HG03196 (cell line): ENCODE results near the gene VWA1.
"Not testable (repeated sequence)": the region's sequence is repeated elsewhere in the genome, so short reads cannot be mapped to it uniquely, and the experiment has no call there.

ENCODE experiments used
- ATAC-seq: cut with Tn5 transposase; IDR thresholded peaks from one replicate; pipeline ENCODE4 v1.9.1; 2021; ENCODE audit not compliant: unreplicated experiment

VWA1 gene

GRCh38 chr1:1402901-1403392, 32.5 kb upstream of the VWA1 start:
- ATAC-seq = not testable (repeated sequence)

- ATAC-seq = no peak
Observed at GRCh38 chr1:1403653-1404052, 31.8 kb upstream of the VWA1 start.

DNA sequence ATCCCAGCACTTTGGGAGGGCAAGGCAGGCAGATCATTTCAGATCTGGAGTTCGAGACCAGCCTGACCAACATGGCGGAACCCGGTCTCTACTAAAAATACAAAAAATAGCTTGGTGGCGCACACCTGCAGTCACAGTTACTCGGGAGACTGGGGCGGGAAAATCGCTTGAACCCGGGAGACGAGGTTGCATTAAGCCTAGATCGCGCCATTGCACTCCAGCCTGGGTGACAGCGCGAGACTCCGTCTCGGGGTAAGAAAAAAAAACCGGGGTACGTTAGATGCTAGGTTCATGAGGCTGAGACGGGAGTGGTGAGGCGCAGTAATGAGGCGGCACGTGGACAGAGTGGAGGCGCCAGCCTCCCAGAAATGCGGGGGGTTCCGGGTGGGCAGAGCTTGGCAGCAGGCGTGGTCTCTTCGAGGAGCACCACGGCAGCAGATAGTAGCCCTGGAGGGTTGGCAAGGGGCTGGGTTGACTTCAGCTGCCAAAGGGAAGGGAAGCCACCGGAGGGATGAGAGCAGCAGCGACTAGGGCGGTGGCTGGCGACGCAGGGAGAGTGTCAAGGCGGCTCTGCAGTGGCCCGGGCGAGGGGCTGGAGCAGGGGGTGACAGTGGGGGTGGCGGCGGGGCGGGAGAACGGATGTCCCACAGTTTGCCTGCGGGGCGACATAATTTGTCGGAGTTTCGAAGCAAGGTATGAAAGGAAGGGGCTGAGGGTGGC, 29.2 kb upstream of the VWA1 start:
- no peak for ATAC-seq

GRCh38 chr1:1406821-1407635, 28.5 kb upstream of the VWA1 start, which contains the start of gene MRPL20:
Gene MRPL20 (minus strand): TSS chr1:1407293. CDS start chr1:1407217, 76 bp downstream.
- ATAC-seq = peak; percentile 89

- peak; percentile 26 for ATAC-seq
Observed at GRCh38 chr1:1407636-1408318, 27.7 kb upstream of the VWA1 start.

DNA sequence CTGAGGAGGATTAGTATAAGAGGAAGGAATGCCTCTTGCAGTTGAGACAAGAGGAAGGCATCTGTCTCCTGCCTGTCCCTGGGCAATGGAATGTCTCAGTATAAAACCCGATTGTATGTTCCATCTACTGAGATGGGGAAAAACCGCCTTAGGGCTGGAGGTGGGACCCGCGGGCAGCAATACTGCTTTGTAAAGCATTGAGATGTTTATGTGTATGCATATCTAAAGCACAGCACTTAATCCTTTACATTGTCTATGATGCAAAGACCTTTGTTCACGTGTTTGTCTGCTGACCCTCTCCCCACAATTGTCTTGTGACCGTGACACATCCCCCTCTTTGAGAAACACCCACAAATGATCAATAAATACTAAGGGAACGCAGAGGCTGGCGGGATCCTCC, 25.3 kb upstream of the VWA1 start:
- not testable (repeated sequence) for ATAC-seq

GRCh38 chr1:1411626-1412025, 23.9 kb upstream of the VWA1 start:
- no peak for ATAC-seq

GRCh38 chr1:1412311-1412902, 23.1 kb upstream of the VWA1 start:
- not testable (repeated sequence) for ATAC-seq

- no peak for ATAC-seq
Observed at GRCh38 chr1:1415751-1416150, 19.7 kb upstream of the VWA1 start.

DNA sequence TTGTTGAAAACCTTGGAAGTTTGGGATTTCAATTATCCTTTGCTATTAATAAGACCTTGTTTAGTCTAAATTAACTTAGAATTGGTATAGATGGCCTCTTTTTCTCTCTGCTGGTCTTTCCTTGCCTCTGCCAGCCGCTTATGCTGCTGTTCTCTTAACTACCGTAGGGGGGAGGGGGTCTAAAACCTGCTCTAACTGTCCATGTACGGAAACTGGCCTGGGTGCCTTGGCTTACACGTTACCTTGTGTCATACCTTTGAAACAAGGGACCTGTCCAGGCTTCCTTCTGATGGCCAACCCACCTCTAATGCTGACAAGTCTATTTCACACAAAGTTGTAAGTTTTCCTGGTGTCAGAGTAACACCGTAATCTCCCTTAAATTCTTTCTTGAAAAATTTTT, 18.1 kb upstream of the VWA1 start:
- ATAC-seq = not testable (repeated sequence)

DNA sequence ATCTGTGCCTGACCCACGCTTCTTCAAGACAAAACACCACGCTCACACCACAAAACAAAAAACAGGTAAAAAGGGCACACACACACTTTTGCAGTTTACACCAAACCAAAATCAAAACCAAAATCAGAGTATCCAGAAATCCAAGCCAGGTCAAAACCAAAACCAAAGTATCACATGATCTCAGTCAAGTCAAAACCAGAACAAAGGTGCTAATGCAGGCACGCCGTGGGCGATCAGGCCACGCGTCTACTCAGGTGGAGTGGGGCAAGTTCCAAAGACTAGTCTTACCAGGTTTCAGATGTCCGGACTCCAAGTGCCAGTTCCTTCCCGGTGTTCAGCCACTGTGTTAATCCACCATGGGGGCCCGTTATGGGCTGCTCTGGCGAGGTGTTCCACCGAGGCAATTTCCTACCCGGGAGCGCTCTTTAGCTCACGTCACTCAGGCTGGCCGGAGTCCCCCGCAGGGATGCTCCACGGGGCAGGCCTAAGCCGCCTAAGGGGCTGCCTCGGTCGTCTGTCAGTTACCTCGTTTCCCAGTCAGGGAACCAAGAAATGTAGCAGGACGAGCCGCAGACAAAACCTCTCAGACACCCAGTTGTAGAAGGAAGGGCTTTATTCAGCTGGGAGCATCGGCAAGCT, 17.5 kb upstream of the VWA1 start:
- ATAC-seq = not testable (repeated sequence)

- no peak for ATAC-seq
Observed at GRCh38 chr1:1418464-1419362, 16.8 kb upstream of the VWA1 start.

- no peak for ATAC-seq
Observed at GRCh38 chr1:1419363-1419812, 16.1 kb upstream of the VWA1 start.

DNA sequence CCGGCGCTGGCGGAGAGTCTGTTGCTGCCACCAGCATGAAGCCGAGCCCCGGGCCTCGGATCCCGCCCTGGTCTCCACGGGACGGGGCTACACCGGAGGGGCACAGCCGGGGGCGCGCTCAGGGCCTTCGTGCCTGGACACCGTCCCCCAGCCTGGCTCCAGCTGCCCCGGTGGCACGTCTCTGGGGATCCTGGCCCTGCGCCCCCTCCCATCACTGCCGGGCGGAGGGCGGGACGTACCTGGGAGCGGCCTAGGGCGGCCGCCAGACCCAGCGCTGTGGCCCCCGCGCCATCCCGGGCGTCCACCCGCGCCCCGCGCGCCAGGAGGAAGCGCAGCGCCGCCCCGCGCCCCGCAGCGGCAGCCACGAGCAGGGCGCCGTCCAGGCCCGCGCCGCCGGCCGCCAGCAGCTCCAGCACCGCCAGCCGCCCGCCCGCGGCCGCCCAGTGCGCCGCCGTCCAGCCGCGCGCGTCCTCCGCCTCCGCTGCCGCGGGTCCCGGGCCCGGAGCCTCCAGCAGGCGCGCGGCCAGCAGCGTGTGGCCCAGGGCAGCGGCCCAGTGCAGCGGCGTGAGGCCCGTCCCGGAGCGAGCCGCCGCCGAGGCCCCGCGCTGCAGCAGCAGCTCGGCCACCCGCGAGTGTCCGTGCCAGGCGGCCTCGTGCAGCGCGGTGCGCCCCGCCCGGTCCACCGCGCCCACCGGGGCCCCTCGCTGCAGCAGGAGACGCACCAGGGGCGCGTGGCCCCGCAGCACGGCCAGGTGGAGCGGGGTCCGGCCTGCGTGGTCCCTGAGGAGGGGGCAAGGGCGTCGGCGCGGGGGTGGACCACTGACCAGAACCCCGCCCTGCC, 15.5 kb upstream of the VWA1 start:
- ATAC-seq = no peak

GRCh38 chr1:1420654-1421141, 14.8 kb upstream of the VWA1 start:
- ATAC-seq = no peak

- no peak for ATAC-seq
Observed at GRCh38 chr1:1421147-1421906, 14.2 kb upstream of the VWA1 start, which contains the start of gene ANKRD65. Gene ANKRD65 (minus strand): TSS chr1:1421276. CDS start chr1:1421005, 271 bp downstream.

DNA sequence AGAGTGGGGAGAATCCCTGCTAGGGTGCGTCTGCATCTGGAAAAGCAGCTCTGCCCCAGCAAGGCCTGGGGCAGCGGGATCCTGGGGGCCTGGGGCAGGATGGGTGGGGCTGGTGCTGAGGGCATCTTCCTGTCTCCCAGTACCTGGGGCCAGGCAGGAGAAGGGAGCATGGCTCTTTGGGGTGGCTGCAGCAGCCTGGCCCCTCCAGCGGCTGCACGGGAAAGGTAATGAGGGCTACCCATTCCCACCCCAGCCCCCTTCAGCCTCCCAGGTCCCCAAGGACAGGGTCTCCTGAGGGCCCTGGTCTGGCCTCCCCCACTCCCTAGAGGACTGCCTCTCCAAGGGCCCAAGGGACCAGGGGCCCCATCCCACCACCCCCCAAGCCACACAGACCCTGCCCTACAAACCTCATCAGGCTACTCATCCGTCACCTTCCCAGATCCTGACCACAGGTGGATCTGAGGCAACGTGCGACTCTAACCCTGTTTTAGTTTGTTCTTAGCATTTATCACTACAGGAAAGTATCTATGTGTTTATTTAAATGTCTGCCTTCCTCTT, 13.5 kb upstream of the VWA1 start:
- no peak for ATAC-seq
